GM13977 (cell line): ENCODE measurements around the gene SNX1.
"Not testable (repeated sequence)": the region's sequence is repeated elsewhere in the genome, so short reads cannot be mapped to it uniquely, and the experiment has no call there.

ENCODE experiments used
- DNase-seq: peaks from one replicate; pipeline ENCODE4 v3.0.0; 2012; ENCODE audit warnings: low spot score
- in situ Hi-C: fragments of 300-500 bp; cut with MboI; formaldehyde crosslinking; loops from one replicate; pipeline ENCODE4 v1.12.0; 2022; ENCODE audit warnings: low sequenced_read_pairs, low pct_unique_long_range_greater_than_20kb, mixed read lengths, inconsistent platforms; ENCODE audit not compliant: unreplicated experiment
- TF ChIP-seq, protein P1 (sequence below): IDR thresholded peaks from 2 replicates; pipeline ENCODE4 v1.5.1; 2012; ENCODE audit warnings: mild to moderate bottlenecking, control low read depth; ENCODE audit not compliant: insufficient read depth; ENCODE audit errors: extremely low read depth, missing control alignments

Gene SNX1

DNA sequence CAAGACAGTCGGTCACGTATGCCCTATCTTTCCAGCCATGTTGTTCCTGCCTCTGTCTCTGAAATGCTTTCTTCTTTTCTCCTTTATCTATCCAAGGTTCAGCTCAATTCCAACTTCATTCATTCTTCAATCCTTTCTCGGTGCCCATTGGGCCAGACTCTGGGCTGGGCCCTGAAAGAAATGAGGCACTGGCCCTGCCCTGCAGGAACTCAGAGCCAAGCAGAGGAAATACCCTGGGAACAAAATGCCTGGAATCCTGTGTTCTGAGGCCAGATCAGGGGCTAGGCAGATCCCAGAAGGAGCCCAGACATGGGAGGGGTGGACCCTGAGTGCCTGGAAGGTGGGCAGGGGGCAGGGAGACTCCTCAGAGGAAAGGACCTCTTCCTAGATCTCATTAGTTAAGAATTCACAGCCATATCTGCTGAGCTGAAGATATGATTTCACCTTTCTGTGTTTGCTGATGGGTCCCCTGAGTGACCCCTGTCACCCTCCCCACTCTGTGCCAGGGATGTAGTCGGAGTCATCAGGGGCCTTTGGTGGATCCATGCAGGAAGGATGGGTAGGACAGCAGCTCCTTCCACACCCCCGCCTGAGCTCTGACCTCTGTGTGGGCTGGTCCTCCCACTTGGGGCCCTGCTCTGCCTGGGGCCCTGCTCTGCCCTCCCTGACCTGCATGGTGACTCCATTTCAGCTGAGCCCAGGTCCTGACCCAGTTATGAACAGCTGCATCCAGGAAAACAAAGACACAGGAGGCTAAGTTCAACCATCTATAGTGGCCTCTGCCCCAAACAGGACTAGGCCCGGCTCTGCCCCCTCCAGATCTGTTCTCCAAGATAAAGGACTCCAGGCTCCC is 44.1 kb upstream of the SNX1 start:
- in situ Hi-C loops = loop anchor here (10.0 to 25.0 kb wide), 4 partner anchors 227 to 589 kb away; no protein-coding TSS in a partner anchor
- TF ChIP-seq, protein P1, sequence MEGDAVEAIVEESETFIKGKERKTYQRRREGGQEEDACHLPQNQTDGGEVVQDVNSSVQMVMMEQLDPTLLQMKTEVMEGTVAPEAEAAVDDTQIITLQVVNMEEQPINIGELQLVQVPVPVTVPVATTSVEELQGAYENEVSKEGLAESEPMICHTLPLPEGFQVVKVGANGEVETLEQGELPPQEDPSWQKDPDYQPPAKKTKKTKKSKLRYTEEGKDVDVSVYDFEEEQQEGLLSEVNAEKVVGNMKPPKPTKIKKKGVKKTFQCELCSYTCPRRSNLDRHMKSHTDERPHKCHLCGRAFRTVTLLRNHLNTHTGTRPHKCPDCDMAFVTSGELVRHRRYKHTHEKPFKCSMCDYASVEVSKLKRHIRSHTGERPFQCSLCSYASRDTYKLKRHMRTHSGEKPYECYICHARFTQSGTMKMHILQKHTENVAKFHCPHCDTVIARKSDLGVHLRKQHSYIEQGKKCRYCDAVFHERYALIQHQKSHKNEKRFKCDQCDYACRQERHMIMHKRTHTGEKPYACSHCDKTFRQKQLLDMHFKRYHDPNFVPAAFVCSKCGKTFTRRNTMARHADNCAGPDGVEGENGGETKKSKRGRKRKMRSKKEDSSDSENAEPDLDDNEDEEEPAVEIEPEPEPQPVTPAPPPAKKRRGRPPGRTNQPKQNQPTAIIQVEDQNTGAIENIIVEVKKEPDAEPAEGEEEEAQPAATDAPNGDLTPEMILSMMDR = no peak
- no peak for DNase-seq

DNA sequence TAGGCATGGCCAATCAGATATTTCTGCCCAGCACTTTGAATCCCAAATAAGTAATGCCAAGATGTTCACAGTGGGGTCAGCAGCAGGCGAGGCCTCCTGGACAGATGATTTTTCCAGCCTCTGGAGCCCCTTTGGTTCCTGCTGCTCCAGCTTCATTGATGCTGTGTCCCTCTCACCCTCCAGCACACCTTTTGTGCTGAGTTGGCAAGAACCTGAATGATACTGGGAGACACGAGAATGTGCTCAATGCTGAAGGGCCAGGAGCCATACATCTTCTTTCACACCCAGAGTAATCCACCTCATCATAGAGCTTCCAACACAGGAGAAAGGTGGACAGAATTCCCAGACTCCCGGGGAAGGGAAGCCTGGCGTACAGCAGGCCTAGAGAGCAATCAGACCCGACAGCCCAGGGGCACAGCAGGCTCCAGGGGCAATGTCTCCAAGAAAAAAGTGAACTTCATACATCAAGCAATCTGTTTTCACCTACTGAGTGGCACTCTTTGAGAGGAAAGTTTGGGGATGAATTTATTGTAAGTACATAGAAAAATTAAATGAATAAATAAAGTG is 42.8 kb upstream of the SNX1 start:
- DNase-seq = no peak
- in situ Hi-C loops = loop anchor here (10.0 to 25.0 kb wide), 4 partner anchors 228 to 591 kb away; no protein-coding TSS in a partner anchor
- TF ChIP-seq, protein P1 = no peak

- DNase-seq = not testable (repeated sequence)
- in situ Hi-C loops = loop anchor here (10.0 to 25.0 kb wide), 4 partner anchors 229 to 591 kb away; no protein-coding TSS in a partner anchor
These were observed 42.1 kb upstream of the SNX1 start for GRCh38 chr15:64053674-64054073.

DNA sequence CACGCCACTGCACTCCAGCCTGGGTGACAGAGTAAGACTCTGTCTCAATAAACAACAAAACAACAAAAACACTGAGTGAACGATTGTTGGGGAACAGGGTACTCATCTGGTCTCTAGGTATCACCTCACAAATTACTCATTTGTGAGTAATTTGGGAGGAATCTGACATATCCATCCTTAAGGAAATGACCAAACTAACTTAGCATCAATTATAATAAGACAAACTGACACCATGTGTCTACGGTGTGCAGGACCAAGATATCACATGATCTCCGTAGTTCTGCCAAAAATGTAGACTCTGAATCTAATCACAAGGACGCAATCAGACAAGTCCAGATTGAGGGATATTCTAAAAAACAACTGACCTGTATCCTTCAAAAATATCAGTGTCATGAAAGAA is 37.5 kb upstream of the SNX1 start:
- TF ChIP-seq, protein P1 = no peak
- DNase-seq = no peak
- in situ Hi-C loops = loop anchor here (10.0 to 25.0 kb wide), 4 partner anchors 233 to 596 kb away; no protein-coding TSS in a partner anchor

DNA sequence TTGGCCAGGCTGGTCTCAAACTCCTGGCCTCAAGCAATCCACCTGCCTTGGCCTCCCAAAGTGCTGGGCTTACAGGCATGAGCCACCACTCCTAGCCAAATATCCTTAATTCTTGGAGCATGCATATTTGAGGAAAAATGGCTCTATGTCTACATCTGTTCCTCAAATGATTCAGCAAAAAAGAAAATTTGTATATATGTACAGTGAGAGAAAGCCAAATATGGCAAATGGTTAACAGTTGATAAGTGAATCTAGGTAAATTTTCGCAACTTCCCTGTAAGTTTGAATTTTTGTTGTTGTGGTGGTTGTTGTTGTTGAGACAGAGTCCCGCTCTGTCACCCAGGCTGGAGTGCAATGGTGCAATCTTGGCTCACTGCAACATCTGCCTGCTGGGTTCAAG is 36.7 kb upstream of the SNX1 start:
- in situ Hi-C loops = loop anchor here (10.0 to 25.0 kb wide), 4 partner anchors 234 to 597 kb away; no protein-coding TSS in a partner anchor
- not testable (repeated sequence) for DNase-seq

DNA sequence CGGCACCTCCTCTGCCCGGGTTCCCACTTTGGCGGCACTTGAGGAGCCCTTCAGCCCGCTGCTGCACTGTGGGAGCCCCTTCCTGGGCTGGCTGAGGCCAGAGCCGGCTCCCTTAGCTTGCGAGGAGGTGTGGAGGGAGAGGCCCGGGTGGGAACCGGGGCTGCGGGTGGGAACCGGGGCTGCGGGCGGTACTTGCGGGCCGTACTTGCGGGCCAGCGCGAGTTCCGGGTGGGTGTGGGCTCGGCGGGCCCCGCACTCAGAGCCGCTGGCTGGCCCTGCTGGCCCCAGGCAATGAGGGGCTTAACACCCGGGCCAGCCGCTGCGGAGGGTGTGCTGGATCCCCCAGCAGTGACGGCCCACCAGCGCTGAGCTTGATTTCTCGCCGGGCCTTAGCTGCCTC is 35.1 kb upstream of the SNX1 start:
- no peak for DNase-seq
- in situ Hi-C loops = loop anchor here (25.0 kb wide), 3 partner anchors 298 to 598 kb away; no protein-coding TSS in a partner anchor
- TF ChIP-seq, protein P1 = no peak

GRCh38 chr15:64066451-64066850 is 29.3 kb upstream of the SNX1 start:
- in situ Hi-C loops = loop anchor here (25.0 kb wide), 3 partner anchors 304 to 604 kb away; no protein-coding TSS in a partner anchor
- TF ChIP-seq, protein P1 = no peak
- DNase-seq = no peak
